BJ (cell line): ENCODE data around the gene NFKB2. TPM values are rescaled to one million over a fixed set of nuclear protein-coding genes. Genes with fewer than 3 reads are reported as not detected.

ENCODE experiments used
- CTCF ChIA-PET: fragments of 350-600 bp; formaldehyde crosslinking; extraction: SDS; loops from one replicate; lab custom pipeline; 2021; ENCODE audit warnings: antibody characterized with exemption, inconsistent platforms; lab: Yijun Ruan, JAX
- POLR2A ChIA-PET: fragments of 300-600 bp; sonication (Branson Sonifier 250); formaldehyde crosslinking; extraction: SDS; loops from one replicate; lab custom pipeline; 2021; ENCODE audit warnings: antibody characterized with exemption; lab: Charles Lee
- DNase-seq: peaks from one replicate; pipeline ENCODE4 v3.0.0-alpha.2; 2011; ENCODE audit warnings: low read depth
- H3K27me3 ChIP-seq: 2 replicates; pipeline ENCODE4 v1.6.0; 2011; ENCODE audit warnings: low read length; ENCODE audit not compliant: control insufficient read depth, insufficient read depth
- H3K36me3 ChIP-seq: 2 replicates; pipeline ENCODE4 v1.5.1; 2011; ENCODE audit warnings: low read length; ENCODE audit not compliant: control insufficient read depth, insufficient read depth
- H3K4me3 ChIP-seq: 2 replicates; pipeline ENCODE4 v1.5.1; 2011; ENCODE audit warnings: low read depth, mild to moderate bottlenecking, control low read depth, low read length
- polyA plus RNA-seq: library from polyadenylated mRNA; depleted of rRNA; stranded (reverse); fragments of >200 nt; gene quantifications from 2 replicates; pipeline ENCODE4 v1.2.3, GENCODE V29; 2011
- TF ChIP-seq, protein P1 (sequence below): IDR thresholded peaks from 2 replicates; pipeline ENCODE4 v1.5.1; 2011; ENCODE audit warnings: low read depth, mild to moderate bottlenecking, control low read depth, inconsistent platforms, low read length, moderate library complexity; ENCODE audit not compliant: insufficient read depth

NFKB2 gene
- polyA plus RNA-seq, 1 experiment = 31.3 TPM

DNA sequence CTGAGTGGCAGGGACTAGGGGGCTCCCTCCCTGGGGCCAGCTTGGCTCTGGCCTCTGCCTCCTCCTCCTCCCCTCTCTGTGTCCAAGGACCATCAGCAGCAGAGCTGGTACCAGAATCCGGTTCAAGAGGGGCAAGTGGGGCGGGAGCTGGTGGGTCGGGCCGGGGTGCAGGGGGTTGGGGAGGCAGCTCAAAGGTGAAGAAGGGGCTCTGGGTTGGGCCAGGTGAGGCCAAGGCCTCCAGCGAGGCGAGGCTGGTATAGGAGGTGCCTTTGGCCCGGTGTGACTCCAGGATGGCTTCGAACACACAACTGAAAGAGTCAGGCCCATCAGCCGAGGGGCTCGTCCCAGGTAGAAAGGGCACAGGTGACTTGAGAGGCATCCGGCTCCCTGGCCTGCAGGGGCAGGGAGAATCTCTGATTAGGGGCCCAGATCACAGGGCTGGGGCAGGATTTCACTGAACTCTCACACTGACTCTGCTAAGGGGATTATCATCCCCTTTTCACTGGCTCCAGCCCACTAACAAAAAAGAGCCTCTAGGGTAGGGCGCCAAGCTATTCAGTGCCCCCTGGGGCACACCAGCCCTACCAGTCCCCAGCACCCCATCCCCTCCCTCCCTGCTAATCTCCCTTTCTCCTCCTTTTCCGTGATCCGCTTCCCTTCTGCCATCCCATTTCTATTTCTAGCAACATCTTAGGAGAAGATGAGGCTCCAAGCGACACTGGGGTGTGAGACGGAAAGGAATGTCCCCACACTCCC lies 18.5 kb downstream of the NFKB2 start:
- POLR2A ChIA-PET = no interaction called here

DNA sequence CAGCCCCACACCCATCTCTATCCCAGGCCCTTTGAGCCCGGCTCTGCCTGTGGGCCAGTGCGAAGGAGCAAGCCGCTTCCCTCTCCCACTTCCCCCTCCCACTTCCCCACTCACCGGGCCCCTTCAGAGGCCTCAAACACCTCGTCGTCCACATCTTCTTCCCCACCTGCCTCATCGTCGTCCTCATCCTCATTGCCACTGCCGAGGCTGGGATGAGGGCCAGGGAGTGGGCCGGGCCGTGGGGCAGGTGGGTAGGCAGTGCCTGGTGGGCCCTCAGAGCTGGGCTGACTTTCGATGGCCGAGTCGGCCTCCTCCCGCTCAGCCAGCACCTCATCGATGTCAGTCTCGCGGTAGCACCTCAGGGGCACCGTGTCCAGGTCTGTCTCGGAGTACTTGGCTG lies 19.2 kb downstream of the NFKB2 start:
- Histone ChIP-seq H3K27me3 (peaks cover 44% of the 10 kb centered on the region), H3K36me3 (no peaks in the 10 kb centered on the region), H3K4me3 (no peak overlapping the region)
- TF ChIP-seq, protein P1, sequence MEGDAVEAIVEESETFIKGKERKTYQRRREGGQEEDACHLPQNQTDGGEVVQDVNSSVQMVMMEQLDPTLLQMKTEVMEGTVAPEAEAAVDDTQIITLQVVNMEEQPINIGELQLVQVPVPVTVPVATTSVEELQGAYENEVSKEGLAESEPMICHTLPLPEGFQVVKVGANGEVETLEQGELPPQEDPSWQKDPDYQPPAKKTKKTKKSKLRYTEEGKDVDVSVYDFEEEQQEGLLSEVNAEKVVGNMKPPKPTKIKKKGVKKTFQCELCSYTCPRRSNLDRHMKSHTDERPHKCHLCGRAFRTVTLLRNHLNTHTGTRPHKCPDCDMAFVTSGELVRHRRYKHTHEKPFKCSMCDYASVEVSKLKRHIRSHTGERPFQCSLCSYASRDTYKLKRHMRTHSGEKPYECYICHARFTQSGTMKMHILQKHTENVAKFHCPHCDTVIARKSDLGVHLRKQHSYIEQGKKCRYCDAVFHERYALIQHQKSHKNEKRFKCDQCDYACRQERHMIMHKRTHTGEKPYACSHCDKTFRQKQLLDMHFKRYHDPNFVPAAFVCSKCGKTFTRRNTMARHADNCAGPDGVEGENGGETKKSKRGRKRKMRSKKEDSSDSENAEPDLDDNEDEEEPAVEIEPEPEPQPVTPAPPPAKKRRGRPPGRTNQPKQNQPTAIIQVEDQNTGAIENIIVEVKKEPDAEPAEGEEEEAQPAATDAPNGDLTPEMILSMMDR = no peak
- ChIA-PET CTCF (interaction anchor here (3.7 kb wide), 1 partner anchor 11 kb away, joined by 17 read pairs; no protein-coding TSS in a partner anchor), POLR2A (no interaction called here)
- no peak for DNase-seq

More for the DNA sequence above, 18.5 kb downstream of the NFKB2 start:
- H3K4me3 ChIP-seq = no peak overlapping the region
- H3K27me3 ChIP-seq = peaks cover 49% of the 10 kb centered on the region
- CTCF ChIA-PET = interaction anchor here (1.2 to 5.4 kb wide), 3 partner anchors 10 to 65 kb away, joined by 3 to 38 read pairs (median 5); no protein-coding TSS in a partner anchor
- no peaks in the 10 kb centered on the region for H3K36me3 ChIP-seq
- TF ChIP-seq, protein P1 = no peak
- DNase-seq = no peak

DNA sequence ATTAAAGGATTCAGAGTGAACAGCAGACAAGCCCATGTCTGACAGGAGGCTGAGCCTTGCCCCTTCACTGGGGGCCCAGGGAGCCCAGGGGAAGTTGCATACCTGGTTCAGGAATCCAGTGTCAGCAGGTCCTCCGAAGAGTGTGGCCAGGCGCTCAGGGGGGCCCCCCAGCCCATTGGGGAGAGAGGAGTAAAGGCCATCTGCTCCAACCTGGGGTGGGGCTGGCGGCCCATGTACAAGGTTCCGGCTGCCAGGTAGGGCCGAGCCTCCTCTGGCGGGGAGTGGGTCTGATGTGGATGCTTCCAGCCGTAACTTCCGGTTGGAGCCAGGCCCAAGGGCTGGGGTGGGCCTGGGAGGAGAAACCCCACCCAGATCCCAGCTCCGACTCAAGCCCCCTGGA lies 20.8 kb downstream of the NFKB2 start:
- ChIA-PET CTCF (interaction anchor here (0.9 to 3.7 kb wide), 2 partner anchors 13 to 17 kb away, joined by 3 to 17 read pairs; no protein-coding TSS in a partner anchor), POLR2A (no interaction called here)
- no peaks in the 10 kb centered on the region for H3K36me3 ChIP-seq
- H3K4me3 ChIP-seq = no peak overlapping the region
- TF ChIP-seq, protein P1 = no peak
- peaks cover 30% of the 10 kb centered on the region for H3K27me3 ChIP-seq
- no peak for DNase-seq

DNA sequence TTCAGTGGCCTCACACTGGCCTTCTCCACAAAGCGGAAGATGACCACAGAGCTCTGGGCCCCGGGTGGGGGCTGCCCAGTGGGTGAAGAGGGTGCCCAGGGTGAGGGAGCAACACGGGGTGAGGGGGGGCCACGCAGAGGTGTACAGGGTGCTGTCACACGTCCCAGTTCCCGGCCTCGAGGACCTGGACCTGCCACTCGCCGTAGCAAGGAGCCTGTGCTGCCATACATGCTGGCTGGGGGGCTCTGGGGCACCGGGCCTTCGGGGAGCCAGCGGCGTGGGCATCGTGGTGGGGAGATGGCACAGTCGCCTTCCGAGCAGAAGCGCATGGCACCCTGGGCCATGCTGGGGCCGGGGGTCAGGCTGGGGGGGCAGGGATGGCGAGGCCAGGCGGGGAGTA lies 21.2 kb downstream of the NFKB2 start:
- ChIA-PET CTCF (interaction anchor here (0.9 to 3.7 kb wide), 2 partner anchors 13 to 17 kb away, joined by 3 to 17 read pairs; no protein-coding TSS in a partner anchor), POLR2A (no interaction called here)
- Histone ChIP-seq H3K4me3 (no peak overlapping the region), H3K36me3 (no peaks in the 10 kb centered on the region), H3K27me3 (peaks cover 27% of the 10 kb centered on the region)
- no peak for DNase-seq
- TF ChIP-seq, protein P1 = no peak

DNA sequence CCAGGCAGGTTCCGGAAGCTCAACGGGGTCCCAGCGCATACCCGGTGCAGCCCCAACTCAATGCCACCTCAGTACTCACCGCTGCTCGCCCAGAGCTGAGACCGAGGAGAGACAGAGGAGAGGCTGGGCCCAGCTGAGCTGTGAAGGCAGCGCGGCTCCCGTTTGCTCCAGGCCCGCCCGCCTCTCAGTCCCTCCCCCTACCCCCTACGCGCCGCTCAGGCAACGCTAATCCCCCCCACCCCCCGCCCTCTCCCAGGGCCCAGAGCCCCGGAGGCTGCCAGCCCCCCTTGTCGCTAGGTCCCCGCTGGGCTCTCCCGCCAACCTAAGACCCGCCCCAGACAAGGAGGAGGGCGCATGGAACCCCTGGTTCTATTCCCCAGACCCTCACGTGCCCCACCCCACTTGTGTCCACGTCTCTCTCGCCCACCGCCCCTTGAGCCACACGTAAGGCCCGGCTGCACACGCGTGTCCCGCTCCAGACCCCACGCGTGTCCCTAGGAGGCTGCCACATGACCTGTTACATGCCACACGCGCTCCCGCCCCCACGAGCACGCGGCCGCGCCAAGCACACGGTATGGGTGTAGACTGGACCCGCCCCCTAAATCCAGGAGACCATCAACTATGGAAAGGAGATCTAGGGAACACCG lies 23.2 kb downstream of the NFKB2 start, which contains the start of gene PSD:
TSS of gene PSD (minus strand) at position 164 of the 647 bp plus-strand sequence. CDS start 1,747 bp downstream, outside the sequence.
- CTCF ChIA-PET = interaction anchor here (3.7 kb wide), 1 partner anchor 15 kb away, joined by 17 read pairs; no protein-coding TSS in a partner anchor
- Histone ChIP-seq H3K36me3 (peaks cover 3% of the 10 kb centered on the region), H3K4me3 (peak within 1 kb of the TSS; percentile 1; the same call in 1 of the 2 replicates), H3K27me3 (peaks cover 11% of the 10 kb centered on the region)
- no peak for DNase-seq
- POLR2A ChIA-PET = no interaction called here
- TF ChIP-seq, protein P1 = no peak
